Mesothelial cell of epicardium (in vitro differentiated cells): ENCODE results near the gene EIF2S3. TPM values are rescaled to one million over a fixed set of nuclear protein-coding genes. Genes with fewer than 3 reads are reported as not detected.

Source experiments
- DNase-seq, 2 experiments: peaks; one replicate each; pipeline ENCODE4 v3.0.0; 2021; ENCODE audit warnings: low spot score in 2 of 2; ENCODE audit not compliant: unreplicated experiment in 2 of 2
- H3K27ac Mint-ChIP-seq: 2 replicates; pipeline ENCODE4 v1.8.0; 2021; ENCODE audit warnings: mixed read lengths
- H3K27me3 Mint-ChIP-seq: 2 replicates; pipeline ENCODE4 v1.8.0; 2021; ENCODE audit warnings: low read depth, mixed read lengths
- H3K36me3 Mint-ChIP-seq: 2 replicates; pipeline ENCODE4 v1.8.0; 2021; ENCODE audit warnings: mixed read lengths
- H3K4me1 Mint-ChIP-seq: 2 replicates; pipeline ENCODE4 v1.8.0; 2021; ENCODE audit warnings: mixed read lengths
- H3K4me3 Mint-ChIP-seq: 2 replicates; pipeline ENCODE4 v1.8.0; 2021; ENCODE audit warnings: mild to moderate bottlenecking, moderate library complexity, mixed read lengths
- H3K9me3 Mint-ChIP-seq: 2 replicates; pipeline ENCODE4 v1.8.0; 2021; ENCODE audit warnings: mixed read lengths
- CTCF ChIP-seq: fragments of 200-600 bp; sonication (generic); IDR thresholded peaks from one replicate; pipeline ENCODE4 v1.5.0; 2021; ENCODE audit warnings: antibody characterized with exemption; ENCODE audit not compliant: unreplicated experiment
- total RNA-seq: library from RNA; stranded (reverse); gene quantifications from 3 replicates; pipeline ENCODE4 v1.2.1, GENCODE V29; 2021

EIF2S3 gene
- 460 to 475 TPM (median 474 TPM) in 3 replicates for total RNA-seq

- Mint-ChIP-seq H3K27ac (no peak within 1 kb of the TSS), H3K9me3 (no peaks in the 10 kb centered on the region), H3K27me3 (no peaks in the 10 kb centered on the region), H3K4me3 (no peak within 1 kb of the TSS), H3K4me1 (peaks cover 2% of the 10 kb centered on the region), H3K36me3 (peaks cover 2% of the 10 kb centered on the region)
- peak; percentile 88 to 98 for DNase-seq
- peak; percentile 89 for TF ChIP-seq CTCF
These were observed at the start of gene EIF2S3 for GRCh38 chrX:24054182-24055042. Gene EIF2S3 (plus strand): TSS chrX:24054956. CDS start chrX:24054969, 13 bp downstream.

GRCh38 chrX:24005028-24005427, 49.7 kb upstream of the EIF2S3 start:
- no peak overlapping the region for H3K4me3 Mint-ChIP-seq
- no peak for DNase-seq
- no peaks in the 10 kb centered on the region for H3K27me3 Mint-ChIP-seq
- TF ChIP-seq CTCF = no peak
- H3K9me3 Mint-ChIP-seq = peaks cover 2% of the 10 kb centered on the region
- no peak overlapping the region for H3K27ac Mint-ChIP-seq
- H3K36me3 Mint-ChIP-seq = peaks cover 31% of the 10 kb centered on the region
- peaks cover 2% of the 10 kb centered on the region for H3K4me1 Mint-ChIP-seq

GRCh38 chrX:24005867-24006266, 48.9 kb upstream of the EIF2S3 start:
- DNase-seq = no peak
- Mint-ChIP-seq H3K27me3 (no peaks in the 10 kb centered on the region), H3K36me3 (peaks cover 33% of the 10 kb centered on the region), H3K4me3 (no peak overlapping the region), H3K27ac (peak overlapping the region; percentile 11), H3K9me3 (peaks cover 5% of the 10 kb centered on the region), H3K4me1 (peaks cover 2% of the 10 kb centered on the region)
- TF ChIP-seq CTCF = no peak

GRCh38 chrX:24012266-24012665, 42.5 kb upstream of the EIF2S3 start:
- peaks cover 2% of the 10 kb centered on the region for H3K4me1 Mint-ChIP-seq
- H3K9me3 Mint-ChIP-seq = peaks cover 5% of the 10 kb centered on the region
- TF ChIP-seq CTCF = no peak
- no peaks in the 10 kb centered on the region for H3K27me3 Mint-ChIP-seq
- DNase-seq = no peak
- no peak overlapping the region for H3K27ac Mint-ChIP-seq
- peaks cover 13% of the 10 kb centered on the region for H3K36me3 Mint-ChIP-seq
- H3K4me3 Mint-ChIP-seq = no peak overlapping the region

- no peak for DNase-seq
- Mint-ChIP-seq H3K9me3 (peaks cover 5% of the 10 kb centered on the region), H3K27me3 (no peaks in the 10 kb centered on the region), H3K36me3 (peaks cover 14% of the 10 kb centered on the region), H3K4me3 (no peak overlapping the region), H3K4me1 (peaks cover 1% of the 10 kb centered on the region), H3K27ac (no peak overlapping the region)
- no peak for TF ChIP-seq CTCF
These were observed 40.3 kb upstream of the EIF2S3 start for GRCh38 chrX:24014388-24015018.
